GM18858 (cell line): Measurements from ENCODE around the gene HK3.

Experiments
- ATAC-seq: cut with Tn5 transposase; IDR thresholded peaks from one replicate; pipeline ENCODE4 v1.9.1; 2021; ENCODE audit not compliant: unreplicated experiment

The HK3 gene

GRCh38 chr5:176851380-176851779, 47.8 kb downstream of the HK3 start:
- ATAC-seq, result no peak

- no peak for ATAC-seq
Observed at GRCh38 chr5:176850371-176851245, 48.5 kb downstream of the HK3 start.

DNA sequence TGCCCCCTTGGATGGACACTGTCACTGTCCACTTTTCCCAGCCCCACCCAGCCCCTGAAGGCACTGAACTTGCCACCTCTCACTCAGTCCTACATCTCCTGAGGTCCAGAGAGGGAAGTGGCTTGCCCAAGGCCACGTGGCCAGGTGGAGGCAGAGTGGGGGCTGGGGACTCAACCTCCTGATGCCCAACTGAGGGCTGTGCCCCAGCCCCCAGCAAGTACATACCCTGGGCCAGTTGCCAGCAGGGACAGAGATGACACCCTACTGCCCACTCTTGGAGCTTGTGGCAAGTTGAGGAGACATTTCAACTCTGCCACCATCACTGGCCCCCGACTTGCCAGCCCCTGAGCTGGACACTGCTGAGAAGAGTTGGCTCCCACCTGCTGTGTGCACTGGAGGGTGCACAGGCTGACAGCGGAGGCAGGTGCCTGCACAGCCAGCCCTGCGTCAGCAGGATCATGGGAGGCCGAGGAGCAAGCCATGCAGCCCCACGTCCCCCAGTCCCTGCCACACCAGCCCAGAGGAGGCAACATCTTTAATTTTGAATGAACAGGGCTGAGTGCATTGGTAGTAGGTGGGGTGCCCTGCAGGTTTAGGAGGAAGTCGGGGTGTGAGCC, 49.4 kb downstream of the HK3 start:
- no peak for ATAC-seq

- ATAC-seq, result no peak
Observed at GRCh38 chr5:176848651-176849050, 50.5 kb downstream of the HK3 start.

- ATAC-seq, result no peak
Observed at GRCh38 chr5:176847726-176848290, 51.3 kb downstream of the HK3 start.

- ATAC-seq, result no peak
Observed at GRCh38 chr5:176847148-176847547, 52.0 kb downstream of the HK3 start.

GRCh38 chr5:176846335-176847140, 52.6 kb downstream of the HK3 start:
- ATAC-seq, result no peak

DNA sequence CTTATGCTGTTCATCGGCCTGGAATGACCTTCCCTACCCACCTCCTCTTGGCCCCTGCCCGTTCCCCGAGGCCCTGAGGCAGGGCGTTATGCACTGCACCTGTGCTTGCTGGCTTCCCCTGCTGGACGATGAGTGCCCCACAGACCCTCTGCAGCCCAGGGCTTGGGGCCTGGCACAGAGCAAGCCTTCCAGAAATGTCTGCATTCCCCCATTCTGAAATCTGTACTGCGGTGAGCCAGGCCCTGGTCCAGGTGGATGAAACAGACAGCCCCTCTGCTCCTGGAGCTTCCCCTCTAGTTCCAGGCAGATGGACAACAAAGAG, 53.8 kb downstream of the HK3 start:
- no peak for ATAC-seq

DNA sequence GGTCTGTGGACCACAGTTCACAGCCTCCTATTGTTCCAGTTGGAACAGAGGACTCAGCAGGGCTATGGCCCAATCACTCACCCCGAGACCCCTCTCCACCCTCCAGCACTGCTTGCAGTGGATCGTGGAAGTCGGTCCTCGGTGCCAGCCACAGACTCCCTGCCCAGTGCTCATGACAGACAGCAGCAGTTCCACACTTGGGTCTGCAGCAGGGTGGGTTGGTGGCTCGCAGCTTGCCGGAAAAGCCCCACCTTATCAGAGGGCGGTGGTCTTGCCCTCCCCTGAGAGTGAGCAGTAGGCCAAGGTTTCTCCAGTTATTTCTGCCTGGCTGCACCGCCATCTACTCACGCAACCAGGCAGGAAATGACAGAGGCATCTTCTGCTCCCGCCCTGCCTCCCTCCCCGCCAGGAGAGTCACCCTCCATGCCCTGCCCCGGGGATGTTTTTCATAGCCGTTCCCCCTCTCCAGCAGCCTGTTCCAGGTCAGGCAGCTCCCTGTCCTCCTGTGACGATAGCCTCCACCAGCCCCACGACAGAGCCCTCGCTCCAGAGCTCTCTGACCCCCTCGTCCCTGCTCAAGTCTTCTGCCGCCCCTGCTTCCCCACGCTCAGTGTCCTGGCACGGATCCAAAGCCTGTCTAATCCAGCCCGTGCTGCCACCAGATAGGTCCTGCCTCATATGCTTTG, 54.3 kb downstream of the HK3 start:
- no peak for ATAC-seq

- ATAC-seq, result no peak
Observed at GRCh38 chr5:176844281-176844680, 54.9 kb downstream of the HK3 start.

DNA sequence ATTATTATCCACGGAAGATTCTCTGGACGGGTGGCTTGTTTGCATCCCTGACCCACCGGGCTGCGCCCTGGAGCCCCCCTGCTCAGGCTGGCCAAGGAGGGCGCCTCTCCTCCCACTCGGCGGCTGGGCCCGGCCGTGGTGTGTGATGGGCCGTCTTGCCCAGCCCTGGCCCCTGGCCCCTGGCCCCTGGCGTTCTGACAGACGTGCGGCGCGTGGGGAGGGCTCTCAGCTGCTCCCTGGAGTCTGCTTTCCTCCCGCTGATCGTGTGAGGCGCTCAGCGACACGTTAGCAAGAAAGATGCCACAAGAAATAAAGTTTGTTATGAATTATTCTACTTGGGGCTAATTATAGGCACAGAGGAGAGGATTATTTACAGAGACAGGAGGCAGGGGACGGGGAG, 55.5 kb downstream of the HK3 start:
- no peak for ATAC-seq

GRCh38 chr5:176837707-176838115, 61.4 kb downstream of the HK3 start:
- no peak for ATAC-seq

DNA sequence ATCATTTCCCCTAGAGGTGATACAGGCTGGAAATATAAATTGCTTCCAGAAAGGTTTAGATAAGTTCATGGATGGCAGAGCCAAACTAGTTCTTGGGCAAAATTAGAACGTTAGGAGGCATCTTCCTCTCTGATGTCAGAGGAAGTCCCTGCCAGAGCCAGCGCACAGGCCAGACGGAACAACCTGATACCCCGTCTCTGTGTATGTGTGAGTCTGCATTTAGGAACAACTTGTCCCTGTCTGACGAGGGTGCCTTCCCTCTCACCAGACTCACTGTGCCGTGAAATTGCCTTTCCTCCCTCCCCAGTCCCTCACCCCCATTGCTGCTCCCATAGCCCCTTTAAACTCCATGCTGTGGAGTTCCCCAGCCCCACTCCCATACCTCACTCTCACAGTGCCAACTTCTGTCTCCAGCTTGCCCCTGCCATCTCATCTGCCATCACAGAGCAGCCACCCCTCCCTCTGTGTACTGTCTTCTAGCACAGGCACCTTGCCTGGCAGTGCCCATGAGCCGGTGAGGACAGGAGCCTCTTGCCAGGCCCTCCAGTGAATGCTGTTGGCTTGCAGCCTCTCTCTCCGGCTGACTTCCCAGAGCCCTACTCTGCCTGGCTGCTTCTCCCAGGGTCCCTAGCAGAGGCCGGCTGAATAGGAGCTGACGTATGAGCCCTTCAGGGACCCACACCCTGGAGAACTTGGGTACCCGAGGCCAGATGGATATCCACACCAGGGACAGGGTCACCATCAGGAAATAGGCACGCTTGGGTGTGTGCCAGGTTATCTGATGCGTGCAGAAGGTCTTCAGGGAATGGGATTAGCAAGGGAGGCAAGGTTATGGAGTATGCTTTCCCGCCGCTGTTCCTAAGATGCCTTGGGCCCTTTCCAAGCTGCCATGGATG, 62.1 kb downstream of the HK3 start:
- no peak for ATAC-seq

DNA sequence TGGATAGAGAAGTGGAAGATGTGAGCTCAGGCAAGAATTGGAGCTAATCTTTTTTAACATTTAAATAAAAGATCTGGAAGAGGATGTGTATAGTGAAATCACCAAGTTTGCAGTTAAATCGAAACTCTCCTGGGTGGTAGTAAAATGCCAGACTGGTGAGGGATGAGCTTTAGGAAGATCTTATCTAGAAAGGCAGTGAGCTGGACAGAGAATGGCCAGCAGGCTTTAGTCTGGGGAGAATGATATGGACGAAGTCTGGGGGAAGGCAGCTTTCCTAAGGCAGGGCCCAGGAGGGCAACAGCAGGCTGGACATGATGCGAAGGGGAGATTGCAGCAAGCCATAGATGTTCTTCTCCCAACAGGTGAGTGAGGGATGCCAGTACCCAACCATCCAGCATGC, 63.2 kb downstream of the HK3 start:
- no peak for ATAC-seq

- ATAC-seq, result no peak
Observed at GRCh38 chr5:176833286-176833685, 65.9 kb downstream of the HK3 start.

DNA sequence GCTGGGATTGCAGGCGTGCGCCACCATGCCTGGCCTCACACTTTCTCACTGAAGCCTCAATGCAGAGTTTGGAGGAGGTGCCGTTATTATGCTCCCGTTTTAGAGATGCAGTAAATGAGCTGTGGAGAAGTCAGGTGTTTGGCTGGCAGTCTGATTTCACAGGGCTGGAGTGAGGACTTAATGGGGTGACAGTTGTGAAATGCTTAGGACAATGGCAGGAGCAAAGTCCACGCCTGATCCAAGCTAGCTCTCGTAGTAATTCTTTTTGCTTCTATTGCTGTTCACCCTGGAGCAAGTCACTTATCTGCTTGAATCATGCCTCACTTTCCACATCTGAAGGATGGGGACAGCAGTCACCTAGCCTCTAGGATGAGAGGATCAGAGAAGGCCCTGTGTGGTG, 67.0 kb downstream of the HK3 start:
- no peak for ATAC-seq

DNA sequence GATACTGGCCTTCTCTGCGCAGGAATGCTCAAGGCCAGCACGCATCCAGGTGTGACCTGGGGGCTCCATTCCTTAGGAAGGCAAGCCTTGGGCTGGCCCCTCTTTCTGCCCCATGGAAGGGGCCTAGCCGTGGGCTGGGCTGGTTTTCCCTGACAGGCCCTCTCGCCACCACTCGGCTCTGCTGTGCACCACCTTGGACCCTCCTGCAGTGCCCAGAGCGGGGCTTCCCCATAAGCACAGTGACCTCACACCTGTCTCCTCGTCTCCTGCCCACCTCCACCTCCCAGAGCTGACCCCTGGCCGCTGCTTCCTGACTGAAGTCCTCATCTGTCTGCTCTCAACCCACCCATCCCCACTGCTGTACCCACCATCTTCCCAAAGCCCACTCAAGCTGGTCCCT, 67.7 kb downstream of the HK3 start:
- ATAC-seq, result no peak

DNA sequence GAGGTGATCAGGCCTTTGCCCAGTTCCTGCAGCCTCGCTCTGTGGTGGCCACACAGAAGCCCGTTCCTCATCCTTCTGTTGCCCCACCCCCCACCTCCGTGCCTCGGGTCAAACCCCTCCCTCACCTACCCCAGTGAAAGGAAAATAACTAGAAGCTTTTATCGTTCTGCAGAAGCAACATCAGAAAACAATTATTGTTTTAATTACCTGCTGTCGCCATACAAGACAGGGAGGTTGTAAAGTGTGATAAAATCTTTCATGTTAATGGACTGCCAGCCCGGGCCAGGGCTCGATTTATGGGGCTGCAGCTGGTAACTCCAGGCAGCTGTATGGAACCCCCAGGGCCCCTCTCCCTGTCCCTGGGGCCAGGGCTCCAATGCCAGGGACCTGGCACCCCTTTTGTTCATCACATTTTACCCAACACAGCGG, 68.1 kb downstream of the HK3 start:
- ATAC-seq, result no peak
